ENCODE data around the gene PARD3.

PARD3 gene

DNA sequence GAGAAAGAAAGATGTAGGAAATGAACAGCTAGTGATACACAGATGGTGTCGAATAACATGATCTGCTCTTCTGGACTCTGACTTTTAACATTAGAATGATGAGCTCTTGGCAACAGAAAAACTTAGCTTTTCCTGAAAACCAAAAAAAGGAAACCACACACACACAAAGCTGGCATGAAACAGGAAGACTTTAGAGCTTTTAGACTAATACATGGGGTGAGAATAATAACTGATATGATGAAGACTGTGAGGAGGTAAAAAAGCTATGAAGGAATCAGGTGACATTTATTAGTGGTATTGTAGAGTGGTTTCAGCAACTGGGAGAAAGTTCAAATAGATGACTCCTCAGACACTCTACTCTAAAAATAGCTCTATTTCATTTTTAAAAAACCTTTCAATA lies 491.9 kb downstream of the PARD3 start:
- DNase-seq, result no peak

- peak; percentile 30 to 42 for DNase-seq
Observed at GRCh38 chr10:34320265-34320664, 494.8 kb downstream of the PARD3 start.

DNA sequence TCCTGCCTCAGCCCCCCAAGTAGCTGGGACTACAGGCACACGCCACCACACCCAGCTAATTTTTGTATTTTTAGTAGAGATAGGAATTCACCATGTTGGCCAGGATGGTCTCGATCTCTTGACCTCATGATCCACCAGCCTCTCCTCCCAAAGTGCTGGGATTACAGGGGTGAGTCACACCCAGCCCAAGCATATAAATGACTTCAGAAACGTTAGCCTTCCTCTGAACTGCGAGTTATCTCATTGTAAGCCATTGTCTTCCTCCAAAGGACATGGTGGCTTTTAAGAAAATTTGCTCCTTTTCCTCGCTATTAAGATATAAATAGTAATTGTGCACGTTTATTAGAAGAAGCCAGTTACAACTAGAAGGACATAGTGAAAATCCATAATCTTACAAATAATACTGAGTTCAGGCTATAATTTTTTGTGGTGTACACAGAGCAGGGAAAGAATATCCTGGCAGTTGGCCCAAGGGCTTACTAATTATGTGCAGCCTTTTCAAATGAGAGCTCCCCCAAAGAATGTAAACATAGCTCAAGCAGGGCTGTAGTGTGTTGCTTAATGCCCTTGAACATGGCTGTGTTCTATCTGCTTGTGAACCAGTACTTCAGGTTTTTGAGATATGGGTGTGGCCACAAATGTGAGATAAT lies 495.8 kb downstream of the PARD3 start:
- DNase-seq, result peak; percentile 68 to 73

- DNase-seq, result no peak
Observed at GRCh38 chr10:34316154-34316553, 498.9 kb downstream of the PARD3 start.

- DNase-seq, result no peak
Observed at GRCh38 chr10:34314457-34314856, 500.6 kb downstream of the PARD3 start.

DNA sequence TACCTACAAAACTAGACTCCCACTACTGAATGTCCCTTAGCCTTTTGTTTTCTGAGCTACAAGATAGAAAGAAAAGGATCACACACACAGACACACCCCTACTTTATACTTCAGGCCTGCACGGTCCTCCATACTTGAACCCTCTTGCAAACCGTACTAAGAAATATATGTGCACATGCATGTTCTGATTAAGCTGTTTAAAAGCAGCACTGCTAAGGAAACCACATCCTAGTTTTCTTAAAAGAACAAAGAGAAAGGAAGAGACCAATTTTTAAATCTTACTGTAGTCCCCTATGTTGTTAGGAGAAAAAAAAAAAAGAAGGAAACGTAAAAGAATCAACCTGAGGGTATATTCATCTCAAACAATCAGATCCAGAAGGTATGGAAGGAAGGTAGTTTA lies 501.2 kb downstream of the PARD3 start:
- no peak for DNase-seq

DNA sequence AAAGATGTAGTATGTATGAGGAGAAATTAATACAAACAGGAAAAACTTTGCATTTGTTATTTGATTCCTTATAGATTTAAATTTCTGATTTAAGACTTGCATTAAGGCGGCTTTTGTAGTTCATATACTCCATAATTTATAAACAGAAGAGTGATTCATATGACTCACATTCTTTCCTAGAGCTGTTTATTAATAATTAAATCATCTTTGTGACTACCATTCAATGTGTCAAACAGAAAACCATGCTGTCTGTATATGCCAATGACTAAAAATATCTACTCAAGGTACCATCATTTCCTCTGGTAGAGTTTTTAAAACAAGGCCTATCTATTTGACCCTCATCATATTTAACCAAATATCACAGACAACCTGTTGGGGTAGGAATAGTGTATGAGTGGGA lies 501.7 kb downstream of the PARD3 start:
- DNase-seq, result no peak

DNA sequence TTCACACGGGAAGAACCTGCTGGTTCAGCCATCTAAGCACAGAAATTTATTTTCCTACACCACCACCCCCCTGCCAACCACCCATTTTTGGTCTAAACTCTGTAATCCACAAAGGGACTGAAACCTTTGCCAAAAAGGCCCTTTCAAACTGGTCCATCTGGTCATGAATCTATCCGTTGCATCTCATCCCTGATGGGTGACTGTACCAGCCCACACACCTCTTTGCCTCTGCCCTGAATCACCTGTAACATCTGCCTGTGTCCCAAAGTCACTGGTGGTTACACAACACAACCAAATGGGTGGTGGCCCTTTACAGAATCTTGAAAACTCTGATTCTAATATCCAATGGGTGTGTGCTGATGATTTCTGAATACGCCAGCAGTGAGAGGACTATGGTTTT lies 503.4 kb downstream of the PARD3 start:
- DNase-seq, result no peak

DNA sequence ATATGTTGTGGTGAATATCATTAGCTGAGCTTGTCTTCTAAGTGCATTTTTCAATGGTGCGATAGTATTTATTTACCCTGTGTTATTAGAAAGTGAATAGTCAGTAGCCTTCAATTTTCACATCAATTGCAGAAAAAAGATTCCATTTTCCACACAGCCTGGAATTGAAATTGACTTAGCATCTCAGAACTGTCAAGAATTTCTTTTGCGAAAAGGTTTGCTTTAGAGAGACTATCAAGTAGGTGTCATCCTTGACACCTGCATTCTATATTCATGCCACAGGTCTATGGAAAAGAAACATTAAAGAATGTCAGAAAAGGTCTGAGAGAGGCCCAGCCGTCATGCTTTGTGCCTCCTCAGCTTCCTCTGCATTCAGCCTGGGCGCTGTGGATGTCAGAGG lies 504.9 kb downstream of the PARD3 start:
- no peak for DNase-seq

DNA sequence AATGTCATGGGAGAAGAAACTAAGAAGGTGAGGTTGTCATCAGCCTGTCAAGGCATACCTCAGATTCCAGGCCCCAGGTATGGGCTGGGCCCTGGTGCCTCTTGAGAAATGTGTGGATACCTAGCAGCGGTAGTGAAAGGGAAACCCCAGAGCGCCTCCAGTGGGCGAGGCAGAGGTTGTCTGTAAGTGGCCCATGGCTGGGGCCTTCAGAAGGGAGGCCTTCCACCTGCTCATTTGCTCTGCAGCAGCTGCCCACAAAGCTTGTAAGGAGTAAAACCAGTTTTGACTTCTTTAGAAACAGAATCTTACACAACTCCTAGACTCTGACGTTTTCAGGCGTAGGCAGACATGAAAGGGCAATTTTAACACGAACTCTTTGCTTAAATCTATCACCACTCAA lies 509.9 kb downstream of the PARD3 start:
- peak in 1 of 2 experiments; percentile 35 for DNase-seq

DNA sequence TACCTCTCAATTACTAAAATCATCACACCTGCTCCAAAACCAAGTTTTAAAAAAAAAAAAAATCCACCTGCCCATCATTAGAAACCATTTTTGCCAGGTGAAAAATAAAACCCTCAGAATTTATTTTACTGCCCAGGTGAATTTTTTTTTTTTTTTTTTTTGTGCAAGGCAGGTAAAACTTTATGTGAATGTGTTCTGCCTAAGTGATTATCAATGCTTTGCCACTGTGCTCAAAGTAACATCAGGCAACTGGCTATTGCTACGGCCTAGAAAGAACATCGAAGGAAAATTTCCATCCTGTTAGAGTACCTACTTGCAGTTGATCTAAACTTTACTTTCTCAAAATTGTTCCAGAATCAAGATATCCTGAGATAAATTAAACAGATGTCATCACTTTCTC lies 512.1 kb downstream of the PARD3 start:
- DNase-seq, result no peak

- DNase-seq, result no peak
Observed at GRCh38 chr10:34299105-34299611, 515.9 kb downstream of the PARD3 start.

GRCh38 chr10:34298346-34298818 lies 516.7 kb downstream of the PARD3 start:
- DNase-seq, result no peak

- DNase-seq, result peak in 1 of 2 experiments; percentile 16
Observed at GRCh38 chr10:34297541-34298345, 517.4 kb downstream of the PARD3 start.

GRCh38 chr10:34295142-34295548 lies 520.0 kb downstream of the PARD3 start:
- no peak for DNase-seq

- DNase-seq, result peak in 1 of 2 experiments; percentile 13
Observed at GRCh38 chr10:34294137-34294536, 521.0 kb downstream of the PARD3 start.

DNA sequence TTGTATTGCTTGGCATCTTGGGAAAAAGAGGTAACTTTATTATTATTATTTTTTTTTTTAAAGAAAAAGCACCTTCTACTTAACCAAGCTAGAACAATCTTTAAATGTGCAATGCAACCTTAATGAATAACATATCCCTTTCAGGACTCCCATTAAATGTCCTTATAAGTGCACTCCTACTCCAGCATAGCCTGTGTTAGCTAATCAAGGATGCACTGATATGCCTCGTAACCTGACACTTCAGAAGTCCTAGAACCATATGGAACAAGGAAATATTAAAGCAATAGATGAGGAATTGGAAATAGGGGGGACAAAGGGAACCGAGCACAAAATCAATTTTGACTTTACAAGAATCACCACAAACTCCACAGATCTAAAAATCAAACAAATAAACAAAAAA lies 522.4 kb downstream of the PARD3 start:
- DNase-seq, result peak; percentile 13 to 23

GRCh38 chr10:34292194-34292565 lies 522.9 kb downstream of the PARD3 start:
- no peak for DNase-seq

- DNase-seq, result peak in 1 of 2 experiments; percentile 50
Observed at GRCh38 chr10:34291466-34292193, 523.5 kb downstream of the PARD3 start.

DNA sequence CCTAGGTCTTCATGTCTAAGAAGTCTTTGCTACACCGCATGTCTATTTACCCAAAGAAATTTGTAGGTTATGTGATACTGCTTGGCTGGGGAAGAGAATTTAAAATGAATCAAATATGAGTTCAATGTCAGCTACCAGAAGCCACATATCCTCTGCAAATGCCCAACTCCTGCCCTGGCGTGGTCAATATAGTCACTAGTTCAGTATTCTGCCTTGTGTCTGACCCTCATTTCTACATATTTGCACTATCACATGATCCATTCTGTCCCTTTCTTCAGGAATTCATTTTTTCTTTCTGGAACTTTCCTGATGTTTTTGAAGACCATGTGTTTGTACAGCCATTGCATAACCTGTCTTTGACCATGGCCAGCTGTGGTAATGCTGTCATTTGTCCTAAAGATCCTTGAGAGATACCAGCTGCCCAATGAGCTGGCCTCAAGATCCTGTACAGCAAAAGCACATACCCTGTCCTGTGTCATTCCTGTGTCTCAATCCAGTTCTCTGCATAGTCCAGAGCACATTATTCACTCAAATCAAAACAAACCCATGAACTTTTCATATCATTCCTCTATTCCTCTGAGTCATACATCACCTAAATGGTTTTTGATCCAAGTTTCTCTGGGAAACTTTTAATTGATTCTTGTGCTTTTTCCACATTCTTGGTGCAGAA lies 524.5 kb downstream of the PARD3 start:
- DNase-seq, result no peak

- no peak for DNase-seq
Observed at GRCh38 chr10:34288634-34289033, 526.5 kb downstream of the PARD3 start.

DNA sequence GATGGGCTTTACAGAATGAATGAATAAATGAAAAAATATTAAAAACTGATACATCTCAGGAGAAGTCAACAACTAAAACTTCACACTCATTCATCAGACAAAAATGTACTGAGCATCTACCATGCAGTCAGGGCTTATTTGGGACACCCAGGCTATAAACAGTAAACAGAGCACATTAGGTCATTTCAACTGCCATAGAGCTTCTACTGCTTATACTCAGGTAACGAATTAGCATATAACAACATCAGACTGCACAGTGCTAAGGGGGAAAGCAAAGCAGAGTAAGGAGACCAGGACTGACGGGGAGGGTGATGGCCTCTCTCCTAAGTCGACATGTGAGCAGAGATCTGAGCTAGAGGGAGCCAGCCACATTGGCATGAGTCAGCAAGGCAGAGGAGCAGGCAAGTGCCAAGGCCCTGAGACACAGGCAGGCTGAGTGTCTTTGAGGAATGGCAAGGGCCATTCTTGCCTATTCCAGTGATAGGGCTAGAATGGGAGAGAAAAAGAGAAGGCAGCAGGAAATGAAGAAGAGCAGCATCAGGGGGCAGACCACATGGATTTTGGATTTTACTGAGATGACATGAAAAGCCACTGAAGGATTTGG lies 528.9 kb downstream of the PARD3 start:
- DNase-seq, result peak in 1 of 2 experiments; percentile 6
